ENCODE results near the gene EPB41L4A.

EPB41L4A gene

DNA sequence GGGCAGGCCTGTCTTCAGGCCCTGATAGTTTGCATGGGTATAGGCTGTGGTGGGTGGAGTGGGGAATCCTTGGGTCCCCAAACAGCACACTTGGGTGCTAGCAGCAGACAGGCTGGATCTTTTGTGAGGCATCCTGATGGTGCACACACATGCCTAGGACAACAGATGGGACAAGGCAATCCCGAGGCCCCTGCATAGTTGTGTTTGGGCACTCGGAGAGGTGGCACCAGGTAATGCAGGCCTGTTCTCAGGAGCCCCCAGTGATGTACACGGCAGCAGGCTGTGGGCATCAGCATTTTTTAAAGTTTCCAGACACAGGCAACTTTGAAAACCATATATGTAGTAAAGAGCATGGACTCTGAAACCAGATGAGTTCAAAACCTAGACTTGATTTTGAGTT is 65.4 kb downstream of the EPB41L4A start:
- TF ChIP-seq, protein P1, sequence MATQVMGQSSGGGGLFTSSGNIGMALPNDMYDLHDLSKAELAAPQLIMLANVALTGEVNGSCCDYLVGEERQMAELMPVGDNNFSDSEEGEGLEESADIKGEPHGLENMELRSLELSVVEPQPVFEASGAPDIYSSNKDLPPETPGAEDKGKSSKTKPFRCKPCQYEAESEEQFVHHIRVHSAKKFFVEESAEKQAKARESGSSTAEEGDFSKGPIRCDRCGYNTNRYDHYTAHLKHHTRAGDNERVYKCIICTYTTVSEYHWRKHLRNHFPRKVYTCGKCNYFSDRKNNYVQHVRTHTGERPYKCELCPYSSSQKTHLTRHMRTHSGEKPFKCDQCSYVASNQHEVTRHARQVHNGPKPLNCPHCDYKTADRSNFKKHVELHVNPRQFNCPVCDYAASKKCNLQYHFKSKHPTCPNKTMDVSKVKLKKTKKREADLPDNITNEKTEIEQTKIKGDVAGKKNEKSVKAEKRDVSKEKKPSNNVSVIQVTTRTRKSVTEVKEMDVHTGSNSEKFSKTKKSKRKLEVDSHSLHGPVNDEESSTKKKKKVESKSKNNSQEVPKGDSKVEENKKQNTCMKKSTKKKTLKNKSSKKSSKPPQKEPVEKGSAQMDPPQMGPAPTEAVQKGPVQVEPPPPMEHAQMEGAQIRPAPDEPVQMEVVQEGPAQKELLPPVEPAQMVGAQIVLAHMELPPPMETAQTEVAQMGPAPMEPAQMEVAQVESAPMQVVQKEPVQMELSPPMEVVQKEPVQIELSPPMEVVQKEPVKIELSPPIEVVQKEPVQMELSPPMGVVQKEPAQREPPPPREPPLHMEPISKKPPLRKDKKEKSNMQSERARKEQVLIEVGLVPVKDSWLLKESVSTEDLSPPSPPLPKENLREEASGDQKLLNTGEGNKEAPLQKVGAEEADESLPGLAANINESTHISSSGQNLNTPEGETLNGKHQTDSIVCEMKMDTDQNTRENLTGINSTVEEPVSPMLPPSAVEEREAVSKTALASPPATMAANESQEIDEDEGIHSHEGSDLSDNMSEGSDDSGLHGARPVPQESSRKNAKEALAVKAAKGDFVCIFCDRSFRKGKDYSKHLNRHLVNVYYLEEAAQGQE (IDR thresholded peaks at IDR 0.05; ENCODE audit: insufficient replicate concordance, low read depth) = no peak
- TF ChIP-seq SPI1 (IDR thresholded peaks at IDR 0.05; ENCODE audit: borderline replicate concordance, low read depth) (no peak), POLR2AphosphoS5 (IDR thresholded peaks at IDR 0.05; ENCODE audit: low read depth) (no peak), GABPA (IDR thresholded peaks at IDR 0.05; ENCODE audit: low read depth) (no peak)
- TF ChIP-seq, protein P2, sequence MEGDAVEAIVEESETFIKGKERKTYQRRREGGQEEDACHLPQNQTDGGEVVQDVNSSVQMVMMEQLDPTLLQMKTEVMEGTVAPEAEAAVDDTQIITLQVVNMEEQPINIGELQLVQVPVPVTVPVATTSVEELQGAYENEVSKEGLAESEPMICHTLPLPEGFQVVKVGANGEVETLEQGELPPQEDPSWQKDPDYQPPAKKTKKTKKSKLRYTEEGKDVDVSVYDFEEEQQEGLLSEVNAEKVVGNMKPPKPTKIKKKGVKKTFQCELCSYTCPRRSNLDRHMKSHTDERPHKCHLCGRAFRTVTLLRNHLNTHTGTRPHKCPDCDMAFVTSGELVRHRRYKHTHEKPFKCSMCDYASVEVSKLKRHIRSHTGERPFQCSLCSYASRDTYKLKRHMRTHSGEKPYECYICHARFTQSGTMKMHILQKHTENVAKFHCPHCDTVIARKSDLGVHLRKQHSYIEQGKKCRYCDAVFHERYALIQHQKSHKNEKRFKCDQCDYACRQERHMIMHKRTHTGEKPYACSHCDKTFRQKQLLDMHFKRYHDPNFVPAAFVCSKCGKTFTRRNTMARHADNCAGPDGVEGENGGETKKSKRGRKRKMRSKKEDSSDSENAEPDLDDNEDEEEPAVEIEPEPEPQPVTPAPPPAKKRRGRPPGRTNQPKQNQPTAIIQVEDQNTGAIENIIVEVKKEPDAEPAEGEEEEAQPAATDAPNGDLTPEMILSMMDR (IDR thresholded peaks at IDR 0.05; ENCODE audit: insufficient read depth, low read length) = no peak
- no peak for DNase-seq (ENCODE audit: low read depth in 1 of 2, low spot score in 1 of 2)
- H3K4me3 ChIP-seq (replicated peaks; ENCODE audit: insufficient read depth, low read length) = no peak overlapping the region
- H3K27me3 ChIP-seq (ENCODE audit: insufficient read depth, poor library complexity, severe bottlenecking) = no peaks in the 10 kb centered on the region
- no peak overlapping the region for H3K27ac ChIP-seq (replicated peaks)

DNA sequence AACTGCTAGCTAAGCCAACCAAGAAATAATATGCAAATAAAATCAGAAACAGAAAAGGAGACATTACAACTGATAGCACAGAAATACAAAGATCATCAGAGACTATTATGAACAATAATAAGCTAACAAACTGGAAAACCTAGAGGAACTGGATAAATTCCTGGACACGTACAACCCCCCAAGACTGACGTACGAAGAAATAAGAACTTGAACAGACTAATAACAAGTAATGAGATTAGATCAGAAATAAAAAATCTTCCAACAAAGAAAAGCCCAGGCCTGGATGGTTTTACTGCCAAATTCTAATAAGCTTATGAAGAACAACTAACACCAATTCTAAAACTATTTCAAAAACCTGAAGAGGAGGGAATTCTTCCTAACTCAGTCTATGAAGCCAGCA is 67.9 kb downstream of the EPB41L4A start:
- no peak overlapping the region for H3K4me3 ChIP-seq (replicated peaks; ENCODE audit: insufficient read depth, low read length)
- no peak overlapping the region for H3K27ac ChIP-seq (replicated peaks)
- no peak for DNase-seq (ENCODE audit: low read depth in 1 of 2, low spot score in 1 of 2)
- no peaks in the 10 kb centered on the region for H3K27me3 ChIP-seq (ENCODE audit: insufficient read depth, poor library complexity, severe bottlenecking)
- TF ChIP-seq SPI1 (IDR thresholded peaks at IDR 0.05; ENCODE audit: borderline replicate concordance, low read depth) = no peak
- TF ChIP-seq GABPA (IDR thresholded peaks at IDR 0.05; ENCODE audit: low read depth) = no peak
- TF ChIP-seq, protein P2 (IDR thresholded peaks at IDR 0.05; ENCODE audit: insufficient read depth, low read length) = no peak
- TF ChIP-seq POLR2AphosphoS5 (IDR thresholded peaks at IDR 0.05; ENCODE audit: low read depth) = no peak
- TF ChIP-seq, protein P1 (IDR thresholded peaks at IDR 0.05; ENCODE audit: insufficient replicate concordance, low read depth) = no peak

DNA sequence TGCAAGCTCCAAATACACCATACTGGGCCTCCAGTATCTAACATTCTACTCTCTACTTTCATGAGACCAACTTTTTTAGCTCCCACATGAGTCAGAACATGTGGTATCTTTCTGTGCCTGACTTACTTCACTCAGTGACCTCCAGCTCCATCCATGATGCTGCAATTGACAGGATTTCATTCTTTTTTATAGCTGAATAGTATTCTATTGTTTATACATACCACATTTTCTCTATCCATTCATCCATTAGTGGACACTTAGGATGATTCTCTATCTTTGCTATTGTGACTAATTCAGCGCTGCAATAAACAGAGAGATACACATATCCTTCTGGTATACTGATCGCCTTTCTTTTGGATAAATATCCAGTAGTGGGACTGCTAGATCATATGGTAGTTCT is 68.5 kb downstream of the EPB41L4A start:
- TF ChIP-seq, protein P2 (IDR thresholded peaks at IDR 0.05; ENCODE audit: insufficient read depth, low read length) = no peak
- TF ChIP-seq SPI1 (IDR thresholded peaks at IDR 0.05; ENCODE audit: borderline replicate concordance, low read depth) = no peak
- TF ChIP-seq GABPA (IDR thresholded peaks at IDR 0.05; ENCODE audit: low read depth) = no peak
- TF ChIP-seq, protein P1 (IDR thresholded peaks at IDR 0.05; ENCODE audit: insufficient replicate concordance, low read depth) = no peak
- TF ChIP-seq POLR2AphosphoS5 (IDR thresholded peaks at IDR 0.05; ENCODE audit: low read depth) = no peak

More for the DNA sequence above, 68.5 kb downstream of the EPB41L4A start:
- H3K27me3 ChIP-seq (ENCODE audit: insufficient read depth, poor library complexity, severe bottlenecking) = no peaks in the 10 kb centered on the region
- H3K27ac ChIP-seq (replicated peaks) = no peak overlapping the region
- no peak for DNase-seq (ENCODE audit: low read depth in 1 of 2, low spot score in 1 of 2)
- no peak overlapping the region for H3K4me3 ChIP-seq (replicated peaks; ENCODE audit: insufficient read depth, low read length)

All from HL-60 (cell line).